GM12873 (cell line): Measurements from ENCODE around the gene TFAP2B.

Source experiments
- TF ChIP-seq, protein P1 (sequence below): IDR thresholded peaks from 2 replicates; pipeline ENCODE4 v1.5.1; 2012; ENCODE audit warnings: low read depth, mild to moderate bottlenecking, moderate library complexity, low read length, control low read depth; ENCODE audit not compliant: insufficient read depth; ENCODE audit errors: missing control alignments

The TFAP2B gene

DNA sequence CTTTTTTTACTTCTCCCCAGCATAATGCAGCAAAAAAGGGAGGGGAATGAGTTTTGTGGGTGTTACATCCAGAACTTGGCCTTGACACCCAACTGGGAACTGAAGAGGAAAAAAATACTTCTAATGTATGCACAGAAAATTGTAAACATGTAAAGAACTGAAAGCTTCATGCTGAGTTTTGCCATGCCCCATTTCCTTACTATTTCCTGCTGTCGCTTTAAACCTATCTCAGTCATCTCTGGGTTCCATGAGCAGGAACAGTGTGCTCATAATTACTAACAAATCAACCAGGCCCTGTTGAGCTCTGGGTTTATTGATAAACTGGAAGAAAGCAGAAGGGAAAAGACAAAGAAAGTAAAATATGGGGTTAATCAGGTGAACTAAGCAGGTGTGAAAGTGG, 14.2 kb downstream of the TFAP2B start:
- TF ChIP-seq, protein P1, sequence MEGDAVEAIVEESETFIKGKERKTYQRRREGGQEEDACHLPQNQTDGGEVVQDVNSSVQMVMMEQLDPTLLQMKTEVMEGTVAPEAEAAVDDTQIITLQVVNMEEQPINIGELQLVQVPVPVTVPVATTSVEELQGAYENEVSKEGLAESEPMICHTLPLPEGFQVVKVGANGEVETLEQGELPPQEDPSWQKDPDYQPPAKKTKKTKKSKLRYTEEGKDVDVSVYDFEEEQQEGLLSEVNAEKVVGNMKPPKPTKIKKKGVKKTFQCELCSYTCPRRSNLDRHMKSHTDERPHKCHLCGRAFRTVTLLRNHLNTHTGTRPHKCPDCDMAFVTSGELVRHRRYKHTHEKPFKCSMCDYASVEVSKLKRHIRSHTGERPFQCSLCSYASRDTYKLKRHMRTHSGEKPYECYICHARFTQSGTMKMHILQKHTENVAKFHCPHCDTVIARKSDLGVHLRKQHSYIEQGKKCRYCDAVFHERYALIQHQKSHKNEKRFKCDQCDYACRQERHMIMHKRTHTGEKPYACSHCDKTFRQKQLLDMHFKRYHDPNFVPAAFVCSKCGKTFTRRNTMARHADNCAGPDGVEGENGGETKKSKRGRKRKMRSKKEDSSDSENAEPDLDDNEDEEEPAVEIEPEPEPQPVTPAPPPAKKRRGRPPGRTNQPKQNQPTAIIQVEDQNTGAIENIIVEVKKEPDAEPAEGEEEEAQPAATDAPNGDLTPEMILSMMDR, result no peak

GRCh38 chr6:50834929-50835410, 16.3 kb downstream of the TFAP2B start:
- TF ChIP-seq, protein P1, result no peak

DNA sequence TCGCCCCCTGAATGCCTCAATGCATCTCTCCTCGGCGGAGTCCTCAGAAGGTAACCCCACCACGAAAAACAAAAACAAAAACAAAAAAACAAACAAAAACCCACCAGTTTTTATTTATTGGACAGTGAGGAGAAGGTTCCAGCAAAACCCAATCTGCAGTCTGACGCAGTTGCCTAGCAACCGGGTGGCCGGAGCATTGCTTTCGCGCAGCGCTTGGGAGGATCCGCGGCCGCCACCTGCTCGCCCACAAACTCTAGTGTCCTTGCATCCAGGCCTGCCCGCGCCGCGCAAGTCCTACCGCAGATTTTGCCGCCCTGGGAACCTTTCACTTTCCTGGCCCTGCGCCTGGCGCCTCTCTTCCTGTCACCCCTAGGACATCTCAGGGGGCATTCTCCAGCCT, 17.6 kb downstream of the TFAP2B start:
- TF ChIP-seq, protein P1, result no peak

- TF ChIP-seq, protein P1, result no peak
These were observed 19.1 kb downstream of the TFAP2B start for GRCh38 chr6:50837589-50838445.

- TF ChIP-seq, protein P1, result no peak
These were observed 21.6 kb downstream of the TFAP2B start for GRCh38 chr6:50840112-50840810.

DNA sequence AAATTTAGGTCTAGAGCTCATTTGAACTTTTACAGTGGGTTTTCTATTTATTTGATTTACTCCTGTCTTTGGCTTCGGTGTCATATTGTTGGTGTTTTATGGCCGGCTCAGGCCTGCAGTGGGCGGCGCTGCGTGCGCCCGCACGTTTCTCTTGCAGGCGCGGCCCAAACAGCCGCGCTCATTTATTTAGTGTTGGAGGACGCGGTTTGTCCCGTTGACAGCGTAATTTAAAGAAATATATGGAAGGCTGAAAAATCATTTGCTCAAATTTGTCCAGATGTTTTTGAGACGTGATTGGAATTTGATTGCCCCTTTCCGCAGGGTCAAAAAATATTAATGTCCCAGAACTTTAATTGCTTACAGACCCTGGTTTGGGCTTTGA, 22.1 kb downstream of the TFAP2B start:
- TF ChIP-seq, protein P1, result no peak

DNA sequence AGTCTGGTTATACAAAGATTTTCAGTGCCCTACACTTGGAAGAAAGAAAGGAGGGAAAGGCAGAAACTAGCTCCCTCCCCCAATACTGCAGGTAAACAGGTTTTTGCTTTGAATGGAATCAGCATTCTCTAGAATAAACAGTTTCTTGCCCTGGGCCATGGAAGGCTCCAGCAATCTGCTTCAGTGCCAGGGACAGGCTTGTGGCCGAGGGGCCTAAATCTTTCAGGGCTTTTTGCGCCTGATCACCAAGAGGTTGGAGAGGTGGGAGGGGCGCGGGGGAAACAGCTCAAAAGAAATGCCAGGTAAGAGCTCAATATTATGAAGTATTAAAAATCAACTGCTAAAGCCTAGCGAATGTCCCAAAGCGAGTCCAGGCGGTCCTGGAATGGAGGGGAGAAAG, 23.8 kb downstream of the TFAP2B start:
- TF ChIP-seq, protein P1, result no peak
